Motor neuron (in vitro differentiated cells): ENCODE data around the gene PDXP. TPM values are rescaled to one million over a fixed set of nuclear protein-coding genes. Genes with fewer than 3 reads are reported as not detected.

Experiments
- ATAC-seq, 8 experiments: fragments of 200-7000 bp; cut with Tn5 transposase; replicated peaks in 6 of 8; 2 replicates each; pipeline ENCODE4 v1.8.0; 2021; ENCODE audit warnings: mild to moderate bottlenecking in 8 of 8, moderate library complexity in 8 of 8
- H3K27ac ChIP-seq, 2 donors: fragments of 250-450 bp; sonication (Bioruptor Pico); 2 replicates each; pipeline ENCODE4 v1.9.0; 2021; ENCODE audit warnings: antibody characterized with exemption in 2 of 2, mild to moderate bottlenecking in 2 of 2, moderate library complexity in 1 of 2
- H3K4me1 ChIP-seq, 2 donors: fragments of 250-450 bp; sonication (Bioruptor Pico); replicated peaks in 1 of 2; 2 replicates each; pipeline ENCODE4 v1.6.1; 2021; ENCODE audit warnings: antibody characterized with exemption in 2 of 2, mild to moderate bottlenecking in 2 of 2, moderate library complexity in 1 of 2
- H3K4me3 ChIP-seq, 5 donors: fragments of 250-450 bp; sonication (Bioruptor Pico); 2 replicates each; pipeline ENCODE4 v1.9.0; 2021; ENCODE audit warnings: antibody characterized with exemption in 5 of 5, mild to moderate bottlenecking in 5 of 5, moderate library complexity in 4 of 5
- WGBS, 10 experiments: fragments of 450-650 bp; shearing (Covaris generic); methylation state at CpG; one replicate each; pipeline ENCODE4 v1.0.0; 2022; 5-methylcytosine and 5-hydroxymethylcytosine counted together
- in situ Hi-C, 9 experiments: fragments of 400-800 bp; cut with MboI; loops; one replicate each; pipeline ENCODE4 v1.15.0; 2021; ENCODE audit warnings: low sequenced_read_pairs in 9 of 9, low pct_unique_long_range_greater_than_20kb in 2 of 9; ENCODE audit not compliant: unreplicated experiment in 9 of 9
- total RNA-seq, 8 experiments: library from RNA; unstranded; fragments of 300-600 nt; gene quantifications; 2 replicates each; pipeline versions ENCODE4 v1.2.3 to v1.2.4, GENCODE V29; 2022

PDXP gene
- total RNA-seq, 8 experiments from 2014 or later = 11.3 to 62.8 (median 50.0) TPM

DNA sequence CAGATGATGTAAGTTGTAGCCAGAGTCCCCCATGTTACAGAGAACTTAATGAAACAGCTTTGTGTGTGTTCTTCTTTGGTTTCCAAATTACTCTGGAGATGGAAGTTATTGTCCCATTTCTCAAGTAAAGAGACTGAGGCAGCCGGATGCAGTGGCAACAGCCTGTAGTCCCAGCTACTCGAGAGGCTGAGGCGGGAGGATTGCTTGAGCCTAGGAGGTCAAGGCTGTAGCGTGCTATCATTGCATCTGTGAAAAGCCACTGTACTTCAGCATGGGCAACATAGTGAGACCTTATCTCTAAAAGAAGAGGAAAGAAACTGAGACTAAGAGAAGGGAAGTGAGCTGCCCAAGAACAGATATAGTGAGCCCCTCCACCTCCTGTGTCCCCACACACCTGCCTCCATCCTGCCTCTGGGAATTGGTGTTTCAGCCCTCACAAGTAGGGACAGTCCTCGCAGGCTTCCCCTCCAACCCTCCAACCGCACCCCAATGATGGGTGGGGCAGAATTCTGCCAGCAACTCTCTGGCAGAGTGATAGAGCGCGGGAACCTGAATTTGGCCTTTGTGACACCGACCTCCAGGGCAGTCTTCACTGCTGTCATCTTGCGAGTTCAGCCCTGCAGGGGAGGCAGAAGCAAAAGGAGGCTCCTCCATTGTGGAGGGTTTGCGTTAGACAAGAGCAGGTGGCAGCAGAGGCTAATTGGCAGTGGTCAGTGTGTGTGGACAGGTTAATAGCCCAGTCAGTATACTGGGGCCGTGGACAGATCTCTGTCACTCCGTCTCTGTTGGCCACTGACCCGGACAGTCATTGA, 1.6 kb downstream of the PDXP start:
- 13 to 82% (median 56%) methylated on average over 1 to 12 of the region's 14 CpGs for WGBS, 10 experiments
- in situ Hi-C loops = no loop called here
- H3K27ac ChIP-seq = no peak overlapping the region

DNA sequence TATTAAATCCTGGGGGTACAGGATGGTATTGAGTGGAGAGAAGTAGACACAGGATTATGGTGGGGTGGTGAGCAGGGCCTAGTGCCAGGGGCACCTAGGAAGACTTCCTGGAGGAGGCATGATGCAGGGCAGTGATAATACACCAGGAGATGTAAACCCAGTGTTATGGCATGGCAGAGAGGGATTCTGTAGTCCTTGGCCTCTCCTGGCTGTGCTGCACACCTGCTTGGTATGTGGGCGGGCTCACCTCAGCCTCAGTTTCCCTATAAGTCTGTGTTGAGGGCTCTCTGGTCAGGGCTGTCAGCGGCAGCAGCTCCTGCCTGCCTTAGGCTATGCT, 2.2 kb downstream of the PDXP start:
- Histone ChIP-seq H3K4me1 (peaks cover 25 to 29% of the 10 kb centered on the region in 2 donors), H3K4me3 (peak overlapping the region in 4 of 5 donors; percentile 5 to 78 (median 20)), H3K27ac (peak overlapping the region; percentile 80 to 88)
- no peak for ATAC-seq
- WGBS, 10 experiments = 29 to 100% (median 60%) methylated on average over 1 of the region's 2 CpGs; no CpG with 5 or more reads in 5 of the 10 experiments
- in situ Hi-C loops = no loop called here

More for the DNA sequence above, 1.6 kb downstream of the PDXP start:
- peak overlapping the region; percentile 56 to 78 (median 69) for H3K4me3 ChIP-seq
- peaks cover 25 to 29% of the 10 kb centered on the region in 2 donors for H3K4me1 ChIP-seq
- no peak for ATAC-seq

DNA sequence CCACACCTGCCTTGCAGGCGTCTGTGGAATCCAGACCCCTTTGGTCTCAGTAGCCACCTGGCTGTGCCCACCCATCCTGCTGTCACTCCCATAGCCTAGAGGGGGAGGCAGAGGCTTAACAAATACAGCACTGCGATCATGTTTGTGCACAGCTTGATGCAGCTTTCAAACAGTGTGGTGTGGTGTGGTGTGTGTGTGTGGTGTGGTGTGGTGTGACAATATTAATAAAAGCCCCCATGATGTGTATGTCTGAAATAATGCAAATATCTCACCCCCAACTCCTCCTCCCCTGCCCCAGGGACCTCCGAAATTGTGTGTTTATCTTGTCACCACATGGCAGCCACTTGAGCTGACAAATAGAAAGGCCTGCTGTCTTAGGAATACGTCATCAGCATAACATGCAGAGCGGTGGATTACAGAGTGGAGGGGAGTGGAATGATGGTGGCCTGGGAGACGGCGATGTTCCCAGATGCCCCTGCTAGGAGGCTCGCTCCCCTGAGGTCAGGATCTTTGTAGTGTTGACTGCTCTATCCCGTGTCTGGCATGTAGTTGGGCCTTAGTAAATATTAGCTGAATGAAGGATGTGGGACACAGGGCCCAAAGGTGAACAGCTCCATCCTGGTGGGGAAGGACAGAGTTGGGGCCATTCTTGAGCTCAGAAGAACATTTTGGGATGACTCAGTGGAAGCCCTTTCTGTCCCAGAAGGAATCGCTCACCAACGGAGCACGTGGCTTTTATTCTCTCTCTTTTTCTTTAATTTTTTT, 2.8 kb downstream of the PDXP start:
- Histone ChIP-seq H3K27ac (peak overlapping the region; percentile 80 to 88), H3K4me3 (peak overlapping the region; percentile 5 to 25 (median 16)), H3K4me1 (peaks cover 25 to 29% of the 10 kb centered on the region in 2 donors)
- peak; percentile 9 to 57 (median 44) for ATAC-seq
- in situ Hi-C loops = no loop called here
- 0 to 100% (median 33%) methylated on average over 1 to 10 of the region's 12 CpGs; no CpG with 5 or more reads in 1 of the 10 experiments for WGBS, 10 experiments

DNA sequence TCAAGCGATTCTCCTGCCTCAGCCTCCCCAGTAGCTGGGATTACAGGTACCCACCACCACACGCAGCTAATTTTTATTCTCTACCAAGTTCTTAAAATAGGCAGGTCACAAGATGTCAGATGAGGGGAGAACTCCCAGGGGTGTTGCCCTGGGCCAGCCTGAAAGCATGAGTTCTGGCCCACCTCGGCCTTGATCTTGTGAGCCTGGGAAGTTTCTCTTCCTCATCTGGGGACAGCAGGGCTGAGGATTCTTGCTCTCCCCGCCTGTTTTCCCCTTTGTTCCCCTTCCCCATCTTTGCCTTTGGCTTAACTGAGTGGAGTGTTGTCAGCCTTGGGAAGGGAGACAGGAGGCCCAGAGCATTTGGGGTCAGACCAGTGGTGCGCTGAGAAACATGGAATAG, 3.5 kb downstream of the PDXP start:
- Histone ChIP-seq H3K27ac (peak overlapping the region; percentile 80 to 88), H3K4me1 (peaks cover 25 to 29% of the 10 kb centered on the region in 2 donors), H3K4me3 (no peak overlapping the region)
- in situ Hi-C loops = no loop called here
- no peak for ATAC-seq
- 44 to 100% (median 100%) methylated on average over 1 to 2 of the region's 5 CpGs; no CpG with 5 or more reads in 3 of the 10 experiments for WGBS, 10 experiments

DNA sequence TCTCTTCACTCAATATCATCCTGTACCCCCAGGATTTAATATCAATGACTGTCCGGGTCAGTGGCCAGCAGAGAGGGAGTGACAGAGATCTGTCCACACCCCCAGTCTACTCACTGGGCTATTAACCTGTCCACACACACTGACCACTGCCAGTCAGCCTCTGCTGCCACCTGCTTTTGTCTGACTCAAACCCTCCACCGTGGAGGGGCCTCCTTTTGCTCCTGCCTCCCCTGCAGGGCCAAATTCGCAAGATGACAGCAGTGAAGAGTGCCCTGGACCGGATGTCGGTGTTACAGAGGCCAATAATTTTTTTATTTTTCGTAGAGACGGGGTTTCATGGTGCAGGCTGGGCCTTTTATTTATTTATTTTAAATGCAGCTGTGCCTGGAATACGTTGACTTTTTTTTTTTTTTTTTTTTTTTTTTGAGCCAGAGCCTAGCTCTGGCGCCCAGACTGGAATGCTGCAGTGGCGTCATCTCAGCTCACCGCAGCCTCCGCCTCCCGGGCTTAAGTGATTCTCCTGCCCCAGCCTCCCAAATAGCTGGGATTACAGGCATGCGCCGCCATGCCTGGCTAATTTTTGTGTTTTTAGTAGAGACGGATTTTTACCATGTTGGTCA, 5.1 kb downstream of the PDXP start:
- no peak overlapping the region for H3K4me3 ChIP-seq
- WGBS, 10 experiments = 64 to 94% (median 80%) methylated on average over 3 to 11 of the region's 16 CpGs; no CpG with 5 or more reads in 2 of the 10 experiments
- peaks cover 22 to 24% of the 10 kb centered on the region in 2 donors for H3K4me1 ChIP-seq
- ATAC-seq = no peak
- no peak overlapping the region for H3K27ac ChIP-seq
- in situ Hi-C loops = no loop called here

DNA sequence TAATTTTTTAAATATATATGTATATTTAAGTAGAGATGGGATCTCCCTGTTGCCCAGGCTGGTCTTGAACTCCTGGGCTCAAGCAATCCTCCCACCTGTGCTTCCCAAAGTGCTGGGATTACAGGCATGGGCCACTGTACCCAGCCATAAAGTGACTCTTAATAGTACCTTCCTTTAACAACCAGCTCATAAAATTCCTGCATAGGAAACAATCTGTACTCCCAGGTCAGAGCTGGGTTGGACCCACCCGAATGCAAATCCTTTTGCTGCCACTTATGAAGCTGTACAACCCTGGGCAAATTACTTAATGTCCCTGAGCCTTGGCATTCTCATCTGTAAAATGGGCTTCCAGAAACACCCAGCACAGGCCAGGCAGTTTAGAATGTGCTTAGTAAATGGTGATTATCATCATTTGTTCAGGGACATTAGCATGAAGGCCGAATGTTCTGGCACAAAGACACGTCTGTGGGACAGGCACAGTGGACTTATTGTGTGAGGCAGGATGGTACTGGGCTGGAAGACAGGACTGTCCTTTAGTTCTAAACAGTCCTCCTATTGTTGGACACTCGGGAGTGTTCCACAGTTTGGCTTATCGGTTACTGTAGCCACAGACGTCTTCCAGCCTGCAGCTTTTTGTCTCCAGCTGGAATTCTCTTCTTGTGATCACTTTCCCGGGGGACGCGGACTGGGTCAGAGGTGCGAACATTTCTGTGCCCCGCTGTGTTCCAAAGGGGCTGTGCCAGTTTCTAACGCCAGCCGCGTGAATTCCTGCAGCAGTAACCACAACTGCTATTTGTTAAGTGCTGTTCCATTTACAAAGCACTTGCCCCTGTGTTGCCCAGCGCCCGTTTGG, 6.0 kb downstream of the PDXP start:
- Histone ChIP-seq H3K4me3 (no peak overlapping the region), H3K4me1 (peaks cover 22 to 24% of the 10 kb centered on the region in 2 donors), H3K27ac (no peak overlapping the region)
- WGBS, 10 experiments = 80 to 100% (median 97%) methylated on average over 1 to 13 of the region's 16 CpGs; no CpG with 5 or more reads in 3 of the 10 experiments
- ATAC-seq = peak in 1 of 8 experiments; percentile 10
- in situ Hi-C loops = no loop called here

DNA sequence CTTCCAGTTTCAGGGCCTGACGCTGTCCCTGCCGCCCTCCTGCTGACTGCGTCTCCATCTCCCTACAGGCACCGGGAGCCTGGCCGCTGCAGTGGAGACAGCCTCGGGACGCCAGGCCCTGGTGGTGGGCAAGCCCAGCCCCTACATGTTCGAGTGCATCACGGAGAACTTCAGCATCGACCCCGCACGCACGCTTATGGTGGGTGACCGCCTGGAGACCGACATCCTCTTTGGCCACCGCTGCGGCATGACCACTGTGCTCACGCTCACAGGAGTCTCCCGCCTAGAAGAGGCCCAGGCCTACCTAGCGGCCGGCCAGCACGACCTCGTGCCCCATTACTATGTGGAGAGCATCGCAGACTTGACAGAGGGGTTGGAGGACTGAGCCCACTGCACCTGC, 7.0 kb downstream of the PDXP start:
- no peak for ATAC-seq
- Histone ChIP-seq H3K4me1 (peaks cover 14% of the 10 kb centered on the region in 2 donors), H3K27ac (no peak overlapping the region), H3K4me3 (no peak overlapping the region)
- whole genome bisulfite sequencing, 10 experiments = no CpG with 5 or more reads among the region's 24 CpGs
- in situ Hi-C loops = no loop called here

DNA sequence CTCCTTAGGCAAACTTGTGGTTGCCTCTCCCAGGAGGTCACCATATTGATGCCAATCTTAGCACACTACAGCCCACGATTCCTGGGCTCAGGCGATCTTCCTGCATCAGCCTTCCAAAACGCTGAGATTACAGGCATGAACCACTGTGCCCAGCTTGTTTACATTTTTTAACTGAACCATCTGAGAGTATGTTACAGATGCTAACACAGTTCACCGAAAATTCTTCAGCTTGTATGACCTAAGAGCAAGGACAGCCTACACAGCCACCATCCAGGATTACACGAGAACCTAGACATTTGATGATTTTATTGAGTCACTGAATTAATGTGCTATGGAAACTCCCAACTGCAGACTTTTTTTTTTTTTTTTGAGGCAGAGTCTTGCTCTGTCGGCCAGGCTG, 11.1 kb downstream of the PDXP start:
- no peak for ATAC-seq
- Histone ChIP-seq H3K27ac (no peak overlapping the region), H3K4me3 (no peak overlapping the region), H3K4me1 (peaks cover 0 to 1% of the 10 kb centered on the region in 2 donors)
- 20 to 100% (median 91%) methylated on average over 1 to 5 of the region's 6 CpGs for WGBS, 10 experiments
- in situ Hi-C loops = no loop called here

DNA sequence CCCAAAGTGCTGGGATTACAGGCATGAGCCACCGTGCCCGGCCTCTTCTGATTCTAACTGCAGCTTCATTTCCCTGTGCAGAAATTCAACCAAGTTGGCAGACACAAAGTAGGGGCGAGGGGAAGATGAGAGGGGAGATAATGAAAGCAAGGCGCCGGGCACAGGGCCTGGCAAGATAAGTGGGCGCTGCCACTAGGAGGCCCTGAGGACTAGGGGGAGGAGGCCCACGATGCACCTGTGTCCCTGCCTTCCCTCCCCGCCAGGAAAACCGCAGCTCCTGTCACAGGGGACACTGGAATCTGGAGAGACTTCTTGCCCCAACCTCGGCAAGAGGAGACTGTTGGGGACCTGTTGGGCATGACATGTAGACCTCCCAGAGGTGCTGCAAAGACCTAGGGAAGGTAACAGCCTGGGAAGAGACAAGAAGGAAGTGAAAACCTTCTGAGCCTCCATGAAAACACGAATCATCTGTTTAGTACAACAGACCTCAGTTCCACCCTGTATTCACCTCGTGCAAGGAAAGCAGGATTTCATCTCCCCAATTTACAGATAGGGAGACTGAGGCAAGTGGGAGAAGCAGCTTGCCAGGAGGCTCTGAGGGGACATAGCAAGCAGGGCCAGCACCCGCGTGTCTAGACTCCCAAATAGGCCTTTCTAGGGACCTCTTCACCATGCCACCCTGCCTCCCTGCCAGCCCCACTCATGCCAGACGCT, 13.8 kb downstream of the PDXP start:
- no peak overlapping the region for H3K27ac ChIP-seq
- peaks cover 12 to 17% of the 10 kb centered on the region in 2 donors for H3K4me1 ChIP-seq
- no peak overlapping the region for H3K4me3 ChIP-seq
- whole genome bisulfite sequencing, 10 experiments = 40 to 100% (median 92%) methylated on average over 1 to 5 of the region's 15 CpGs; no CpG with 5 or more reads in 5 of the 10 experiments
- ATAC-seq = no peak
- in situ Hi-C loops = no loop called here

DNA sequence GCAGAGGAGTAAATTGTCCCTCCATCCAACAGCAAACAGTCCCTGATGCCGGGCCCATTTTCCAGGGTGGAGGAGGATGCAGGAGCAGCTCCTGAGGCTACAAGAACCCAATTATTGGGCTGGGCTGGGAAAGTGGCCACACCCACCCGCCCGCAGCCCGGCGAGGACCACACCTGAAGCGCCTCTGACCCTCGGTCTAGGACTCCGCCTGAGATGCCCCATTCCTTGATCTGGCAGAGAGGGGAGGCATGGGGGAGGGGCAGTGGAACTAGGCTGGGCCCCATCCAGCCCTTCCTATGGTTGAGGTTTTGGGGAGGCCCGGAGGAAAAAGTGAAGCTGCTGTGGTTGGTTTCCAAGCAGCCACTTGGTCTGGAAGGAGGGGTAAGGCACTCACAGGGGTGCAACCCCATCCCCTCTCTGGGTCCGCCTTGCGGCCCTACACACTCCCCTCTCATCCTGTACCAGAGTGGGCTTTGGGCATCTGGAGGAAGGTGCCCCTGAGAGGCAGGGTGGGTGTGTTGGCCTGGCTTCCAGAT, 14.5 kb downstream of the PDXP start:
- 100% methylated on average over 5 of the region's 11 CpGs; no CpG with 5 or more reads in 9 of the 10 experiments for WGBS, 10 experiments
- in situ Hi-C loops = no loop called here
- H3K4me3 ChIP-seq = no peak overlapping the region

DNA sequence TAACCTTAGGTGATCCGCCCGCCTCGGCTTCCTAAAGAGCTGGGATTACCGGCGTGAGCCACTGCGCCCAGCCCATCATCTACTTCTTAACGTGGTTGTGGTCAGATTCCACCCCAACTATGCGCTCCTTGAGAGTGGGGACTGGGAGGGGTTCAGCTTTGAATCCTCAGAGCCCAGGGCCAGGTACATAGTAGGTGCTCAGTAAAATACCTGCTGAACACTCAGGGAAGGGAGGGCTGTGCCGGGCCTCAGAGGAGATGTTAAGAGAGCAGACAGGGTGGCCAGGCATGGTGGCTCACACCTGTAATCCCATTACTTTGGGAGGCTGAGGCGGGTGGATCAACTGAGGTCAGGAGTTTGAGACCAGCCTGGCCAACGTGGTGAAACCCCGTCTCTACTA, 15.7 kb downstream of the PDXP start:
- in situ Hi-C loops = no loop called here
- Histone ChIP-seq H3K27ac (peak overlapping the region in 1 of 2 donors; percentile 59), H3K4me3 (no peak overlapping the region), H3K4me1 (peaks cover 16 to 20% of the 10 kb centered on the region in 2 donors)
- WGBS, 10 experiments = 80 to 100% (median 92%) methylated on average over 1 to 6 of the region's 12 CpGs; no CpG with 5 or more reads in 2 of the 10 experiments
- no peak for ATAC-seq

More for the DNA sequence above, 14.5 kb downstream of the PDXP start:
- Histone ChIP-seq H3K4me1 (peaks cover 16 to 19% of the 10 kb centered on the region in 2 donors), H3K27ac (no peak overlapping the region)
- ATAC-seq = no peak
